ENCODE results near the gene SP9. TPM values are rescaled to one million over a fixed set of nuclear protein-coding genes. Genes with fewer than 3 reads are reported as not detected.

SP9 gene
- total RNA-seq, 2 donors from 2014 or later = not detected

Other genes with a start within 250 kb of the SP9 start
- 10 to 100 TPM; 78.0 to 88.5 TPM for gene OLA1, start 86.4 kb upstream of the SP9 start, total RNA-seq
- gene SCRN3, start 60.8 kb downstream of the SP9 start, total RNA-seq = 10 to 100 TPM; 22.1 to 26.7 TPM
- 1 to 10 TPM; 3.2 to 3.6 TPM for gene GPR155, start 152.1 kb downstream of the SP9 start, total RNA-seq